Astrocyte of the hippocampus (primary cell): ENCODE results near the gene TRIM29.
A peak's percentile ranks its signal among the peaks of the same experiment; 100 is the strongest.
"Not testable (repeated sequence)": the region's sequence is repeated elsewhere in the genome, so short reads cannot be mapped to it uniquely, and the experiment has no call there.

Source experiments
- DNase-seq: peaks from one replicate; pipeline ENCODE4 v3.0.0; 2011; ENCODE audit warnings: low read depth, low spot score

The TRIM29 gene

GRCh38 chr11:120172054-120172911, 34.4 kb upstream of the TRIM29 start:
- peak; percentile 81 for DNase-seq

- DNase-seq = no peak
These were observed 32.9 kb upstream of the TRIM29 start for GRCh38 chr11:120170741-120171261.

- no peak for DNase-seq
These were observed 32.2 kb upstream of the TRIM29 start for GRCh38 chr11:120169981-120170698.

GRCh38 chr11:120168960-120169681, 31.2 kb upstream of the TRIM29 start:
- peak; percentile 91 for DNase-seq

- no peak for DNase-seq
These were observed 30.4 kb upstream of the TRIM29 start for GRCh38 chr11:120168108-120168959.

- DNase-seq = no peak
These were observed 29.7 kb upstream of the TRIM29 start for GRCh38 chr11:120167659-120168058.

- no peak for DNase-seq
These were observed 22.5 kb upstream of the TRIM29 start for GRCh38 chr11:120160436-120160835.

GRCh38 chr11:120153221-120153620, 15.3 kb upstream of the TRIM29 start:
- DNase-seq = no peak

GRCh38 chr11:120151536-120151935, 13.6 kb upstream of the TRIM29 start:
- DNase-seq = peak; percentile 74

- no peak for DNase-seq
These were observed 11.3 kb upstream of the TRIM29 start for GRCh38 chr11:120149246-120149645.

- DNase-seq = no peak
These were observed 10.0 kb upstream of the TRIM29 start for GRCh38 chr11:120147950-120148270.

GRCh38 chr11:120147094-120147949, 9.4 kb upstream of the TRIM29 start:
- DNase-seq = no peak

- no peak for DNase-seq
These were observed 8.6 kb upstream of the TRIM29 start for GRCh38 chr11:120146413-120147093.

GRCh38 chr11:120144501-120144900, 6.6 kb upstream of the TRIM29 start:
- DNase-seq = no peak

- not testable (repeated sequence) for DNase-seq
These were observed 5.6 kb upstream of the TRIM29 start for GRCh38 chr11:120143472-120143871.

- no peak for DNase-seq
These were observed 4.7 kb upstream of the TRIM29 start for GRCh38 chr11:120142441-120143100.

- no peak for DNase-seq
These were observed 4.0 kb upstream of the TRIM29 start for GRCh38 chr11:120141768-120142423.

GRCh38 chr11:120141113-120141767, 3.3 kb upstream of the TRIM29 start:
- DNase-seq = no peak
